Measurements from ENCODE around the gene PCMT1. TPM values are rescaled to one million over a fixed set of nuclear protein-coding genes. Genes with fewer than 3 reads are reported as not detected.
A peak's percentile ranks its signal among the peaks of the same experiment; 100 is the strongest.

Gene PCMT1
- total RNA-seq, 1 donor: 126 TPM

DNA sequence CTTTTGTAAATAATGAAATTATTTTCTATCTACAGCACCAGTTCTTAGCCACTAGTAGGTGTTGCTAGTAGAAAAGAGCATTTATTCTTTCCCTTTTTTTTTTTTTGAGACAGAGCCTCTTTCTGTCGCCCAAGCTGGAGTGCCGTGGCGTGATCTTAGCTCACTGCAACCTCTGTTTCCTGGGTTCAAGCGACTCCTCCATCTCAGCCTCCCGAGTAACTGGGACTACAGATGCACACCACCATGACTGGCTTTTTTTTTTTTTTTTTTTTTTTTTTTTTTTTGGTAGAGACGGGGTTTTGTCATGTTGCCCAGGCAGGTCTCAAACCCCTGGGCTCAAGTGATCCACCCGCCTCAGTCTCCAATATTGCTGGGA is 6.7 kb downstream of the PCMT1 start:
- TF ChIP-seq, protein P1, sequence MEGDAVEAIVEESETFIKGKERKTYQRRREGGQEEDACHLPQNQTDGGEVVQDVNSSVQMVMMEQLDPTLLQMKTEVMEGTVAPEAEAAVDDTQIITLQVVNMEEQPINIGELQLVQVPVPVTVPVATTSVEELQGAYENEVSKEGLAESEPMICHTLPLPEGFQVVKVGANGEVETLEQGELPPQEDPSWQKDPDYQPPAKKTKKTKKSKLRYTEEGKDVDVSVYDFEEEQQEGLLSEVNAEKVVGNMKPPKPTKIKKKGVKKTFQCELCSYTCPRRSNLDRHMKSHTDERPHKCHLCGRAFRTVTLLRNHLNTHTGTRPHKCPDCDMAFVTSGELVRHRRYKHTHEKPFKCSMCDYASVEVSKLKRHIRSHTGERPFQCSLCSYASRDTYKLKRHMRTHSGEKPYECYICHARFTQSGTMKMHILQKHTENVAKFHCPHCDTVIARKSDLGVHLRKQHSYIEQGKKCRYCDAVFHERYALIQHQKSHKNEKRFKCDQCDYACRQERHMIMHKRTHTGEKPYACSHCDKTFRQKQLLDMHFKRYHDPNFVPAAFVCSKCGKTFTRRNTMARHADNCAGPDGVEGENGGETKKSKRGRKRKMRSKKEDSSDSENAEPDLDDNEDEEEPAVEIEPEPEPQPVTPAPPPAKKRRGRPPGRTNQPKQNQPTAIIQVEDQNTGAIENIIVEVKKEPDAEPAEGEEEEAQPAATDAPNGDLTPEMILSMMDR (IDR thresholded peaks at IDR 0.05; ENCODE audit: insufficient read depth, low read depth, low read length): no peak
- DNase-seq (ENCODE audit: low read depth): no peak

DNA sequence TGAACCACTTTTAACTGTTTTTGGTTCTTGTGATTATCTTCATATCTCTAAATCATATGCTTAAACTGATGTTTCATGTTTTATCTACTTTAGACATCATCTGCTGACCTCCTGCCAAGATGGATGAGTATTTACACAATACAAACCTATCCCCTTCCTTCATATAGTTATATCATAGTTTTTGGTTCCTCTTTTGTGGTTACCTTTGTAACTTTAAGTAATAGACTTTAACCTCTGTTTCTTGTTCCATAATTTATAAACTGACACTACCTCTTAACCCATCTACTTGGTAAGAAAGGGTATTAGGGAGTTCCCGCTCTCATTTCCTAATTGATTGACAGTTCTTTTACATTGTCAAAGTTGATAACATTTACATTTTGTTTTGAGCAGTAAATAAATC is 11.9 kb downstream of the PCMT1 start:
- TF ChIP-seq, protein P1 (IDR thresholded peaks at IDR 0.05; ENCODE audit: insufficient read depth, low read depth, low read length): no peak
- no peak overlapping the region for H3K4me3 ChIP-seq (ENCODE audit: low read depth, low read length)
- DNase-seq (ENCODE audit: low read depth): no peak

More for the DNA sequence above, 6.7 kb downstream of the PCMT1 start:
- no peak overlapping the region for H3K4me3 ChIP-seq (ENCODE audit: low read depth, low read length)

DNA sequence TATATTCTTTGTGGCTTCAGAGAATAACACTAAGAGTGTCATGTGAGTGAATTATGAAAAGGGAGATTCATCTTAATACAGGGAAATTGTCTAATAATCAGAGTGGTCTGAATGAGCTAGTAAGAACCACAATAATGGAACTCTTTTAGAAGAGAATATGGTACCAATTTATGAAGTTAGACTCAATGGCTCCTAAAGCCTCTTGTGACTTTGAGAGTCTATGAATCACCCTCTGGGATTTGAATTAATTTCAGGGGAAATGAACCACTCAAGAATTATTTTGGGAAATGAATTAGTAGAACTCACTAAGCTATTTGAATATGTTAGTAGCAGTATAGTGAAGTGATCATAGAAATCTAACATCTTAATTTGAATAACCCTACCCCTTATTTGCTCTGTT is 14.3 kb downstream of the PCMT1 start:
- no peak for DNase-seq (ENCODE audit: low read depth)
- TF ChIP-seq, protein P1 (IDR thresholded peaks at IDR 0.05; ENCODE audit: insufficient read depth, low read depth, low read length): no peak
- no peak overlapping the region for H3K4me3 ChIP-seq (ENCODE audit: low read depth, low read length)

DNA sequence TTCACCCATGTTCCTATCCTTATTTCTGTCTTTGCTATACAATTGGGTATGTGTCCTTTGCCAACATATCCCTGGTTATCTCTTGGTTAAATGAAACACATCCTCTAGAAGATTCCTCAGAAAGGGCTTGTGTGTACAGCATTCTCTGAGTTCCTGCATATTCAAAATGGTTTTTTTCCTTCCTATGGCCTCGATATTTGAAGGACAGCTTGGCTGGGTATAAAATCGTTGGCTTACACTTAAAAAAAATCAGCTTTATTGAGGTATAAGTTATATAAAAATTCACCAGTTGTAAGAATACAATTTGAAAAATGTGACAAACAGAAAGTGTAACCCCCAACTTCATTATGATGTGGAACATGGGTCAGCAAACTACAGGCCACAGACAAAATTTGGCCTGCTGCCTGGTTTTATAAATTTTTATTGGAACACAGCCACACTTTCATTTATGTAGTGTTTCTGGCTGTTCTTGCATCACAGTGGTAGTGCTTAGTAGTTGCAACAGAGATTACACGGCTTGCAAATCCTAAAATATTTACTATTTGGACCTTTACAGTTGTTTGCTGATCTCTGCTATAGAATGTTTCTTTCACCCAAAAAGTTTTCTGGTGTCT is 16.7 kb downstream of the PCMT1 start:
- DNase-seq (ENCODE audit: low read depth): peak; percentile 83

DNA sequence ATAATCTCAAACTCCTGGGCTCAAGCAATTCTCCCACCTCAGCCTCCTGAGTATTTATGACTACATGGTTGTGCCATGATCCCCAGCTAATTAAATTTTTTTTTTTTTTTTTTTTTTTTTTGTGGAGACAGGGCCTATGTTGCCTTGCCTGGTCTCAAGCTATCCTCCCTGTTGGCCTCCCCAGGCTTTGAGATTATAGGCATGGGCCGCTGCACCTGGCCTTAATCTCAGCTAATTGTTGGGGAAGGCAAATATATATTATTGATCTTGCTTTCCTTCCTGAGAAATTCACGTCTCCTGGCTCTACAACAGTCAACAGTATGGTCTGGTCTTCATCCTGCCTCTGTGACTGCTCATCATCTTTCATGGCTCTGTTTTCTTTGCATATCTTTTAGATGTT is 20.1 kb downstream of the PCMT1 start:
- H3K4me3 ChIP-seq (ENCODE audit: low read depth, low read length): no peak overlapping the region
- no peak for DNase-seq (ENCODE audit: low read depth)
- TF ChIP-seq, protein P1 (IDR thresholded peaks at IDR 0.05; ENCODE audit: insufficient read depth, low read depth, low read length): no peak

More for the DNA sequence above, 16.7 kb downstream of the PCMT1 start:
- TF ChIP-seq, protein P1 (IDR thresholded peaks at IDR 0.05; ENCODE audit: insufficient read depth, low read depth, low read length): no peak
- H3K4me3 ChIP-seq (ENCODE audit: low read depth, low read length): no peak overlapping the region

DNA sequence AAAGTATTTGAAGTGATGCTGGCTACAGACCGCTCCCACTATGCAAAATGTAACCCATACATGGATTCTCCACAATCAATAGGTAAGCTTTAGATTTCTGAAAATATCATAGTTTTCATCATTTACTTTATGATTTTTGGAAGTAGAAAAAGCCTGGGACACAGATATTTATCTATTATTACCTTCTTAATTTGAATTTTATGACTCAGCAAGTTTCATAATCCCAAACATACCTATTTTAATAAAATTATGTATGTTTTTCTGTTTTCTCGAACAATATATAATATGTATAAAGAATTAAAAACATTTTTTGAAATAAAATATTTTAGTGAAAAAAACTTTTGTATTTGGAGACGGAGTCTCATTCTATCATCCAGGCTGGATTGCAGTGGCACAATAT is 21.6 kb downstream of the PCMT1 start:
- TF ChIP-seq, protein P1 (IDR thresholded peaks at IDR 0.05; ENCODE audit: insufficient read depth, low read depth, low read length): no peak
- no peak overlapping the region for H3K4me3 ChIP-seq (ENCODE audit: low read depth, low read length)
- DNase-seq (ENCODE audit: low read depth): no peak

DNA sequence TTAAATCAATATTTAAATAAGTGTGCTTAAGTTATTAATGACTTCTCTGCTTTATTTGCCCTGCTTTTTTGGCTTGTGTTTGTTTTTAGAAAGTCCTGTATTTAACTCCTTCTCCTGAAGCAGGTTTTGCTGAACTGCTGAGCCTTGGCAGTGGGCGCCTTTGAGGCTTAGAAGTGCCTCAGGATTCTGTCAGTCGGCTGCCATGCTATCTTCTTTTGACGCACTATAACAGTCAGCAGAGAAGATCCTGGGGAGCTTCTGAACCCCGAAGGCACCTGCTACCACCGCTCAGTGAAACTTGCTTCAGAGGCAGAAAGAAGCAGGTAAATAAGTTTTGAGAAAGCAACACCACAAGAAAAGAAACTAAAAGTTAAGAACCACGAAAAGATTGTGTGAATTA is 22.4 kb downstream of the PCMT1 start:
- DNase-seq (ENCODE audit: low read depth): no peak
- H3K4me3 ChIP-seq (ENCODE audit: low read depth, low read length): no peak overlapping the region
- TF ChIP-seq, protein P1 (IDR thresholded peaks at IDR 0.05; ENCODE audit: insufficient read depth, low read depth, low read length): no peak

All from fibroblast of villous mesenchyme (primary cell).